GM10847 (cell line): ENCODE results near the gene MIPOL1.

Experiments
- POLR2A ChIP-seq: IDR thresholded peaks from 2 replicates; pipeline ENCODE4 v1.6.1; 2011; ENCODE audit not compliant: insufficient read length; ENCODE audit errors: extremely low read depth

MIPOL1 gene

DNA sequence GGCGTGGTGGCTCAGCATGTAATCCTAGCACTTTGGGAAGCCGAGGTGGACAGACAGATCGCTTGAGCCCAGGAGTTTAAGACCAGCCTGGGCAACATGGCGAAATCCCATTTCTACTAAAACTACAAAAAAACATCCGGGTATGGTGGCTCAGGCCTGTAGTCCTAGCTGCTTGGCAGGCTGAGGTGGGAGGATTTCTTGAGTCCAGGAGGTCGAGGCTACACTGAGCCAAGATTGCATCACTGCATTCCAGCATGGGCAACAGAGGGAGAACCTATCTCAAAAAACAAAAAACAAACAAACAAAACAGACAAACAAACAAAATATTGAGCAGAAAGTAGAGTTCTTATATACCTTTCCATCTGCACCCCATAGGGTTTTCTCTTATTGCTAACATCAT is 16.3 kb upstream of the MIPOL1 start:
- TF ChIP-seq POLR2A = no peak

DNA sequence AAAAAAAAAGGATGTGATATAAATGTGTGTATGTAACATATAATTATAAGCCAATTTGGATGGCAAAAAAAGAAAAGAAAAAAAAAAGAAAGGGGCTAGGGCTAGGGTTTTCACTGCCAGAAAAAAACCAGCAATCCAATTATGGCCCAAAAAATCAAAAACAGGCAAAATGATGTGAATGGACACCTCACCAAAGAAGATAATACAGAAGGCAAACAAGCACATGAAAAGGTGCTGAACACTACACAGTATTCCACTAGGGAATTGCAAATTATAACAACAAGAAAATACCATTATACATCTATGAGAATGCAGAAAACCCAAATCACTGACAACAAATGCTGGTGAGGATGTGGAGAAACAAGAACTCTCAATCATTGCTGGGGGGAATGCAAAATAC is 12.1 kb upstream of the MIPOL1 start:
- TF ChIP-seq POLR2A = no peak

DNA sequence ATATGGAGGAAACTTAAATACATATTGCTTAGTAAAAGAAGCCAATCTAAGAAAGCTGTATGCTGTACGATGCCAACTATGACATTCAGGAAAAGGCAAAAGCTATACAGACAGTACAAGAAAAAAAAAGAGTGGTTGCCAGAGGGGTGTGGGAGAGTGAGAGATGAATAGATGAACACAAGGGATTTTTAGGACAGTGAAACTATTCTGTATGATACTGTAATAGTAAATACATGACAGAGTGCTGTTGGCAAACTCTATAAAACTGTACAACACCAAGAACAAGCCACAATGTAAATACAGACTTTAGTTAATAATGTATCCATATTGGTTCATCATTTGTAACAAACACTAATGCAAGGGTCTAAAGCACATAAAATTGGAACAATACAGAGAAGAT is 10.9 kb upstream of the MIPOL1 start:
- TF ChIP-seq POLR2A = no peak

DNA sequence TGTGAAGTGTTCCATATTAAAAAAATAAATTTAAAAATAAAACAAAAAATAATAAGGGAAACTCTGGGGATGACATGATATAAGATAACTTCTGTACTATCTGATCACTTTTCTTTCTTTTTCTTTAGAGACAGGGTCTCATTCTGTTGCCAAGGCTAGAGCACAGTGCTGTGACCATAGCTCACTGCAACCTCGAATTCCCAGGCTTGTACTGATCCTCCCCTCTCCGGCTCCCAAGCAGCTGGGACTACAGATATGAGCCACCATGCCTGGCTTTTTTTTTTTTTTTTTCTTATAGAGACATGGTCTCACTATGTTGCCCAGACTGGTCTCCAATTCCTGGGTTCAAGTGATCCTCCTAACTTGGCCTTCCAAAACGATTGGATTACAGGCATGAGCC is 10.4 kb upstream of the MIPOL1 start:
- no peak for TF ChIP-seq POLR2A

DNA sequence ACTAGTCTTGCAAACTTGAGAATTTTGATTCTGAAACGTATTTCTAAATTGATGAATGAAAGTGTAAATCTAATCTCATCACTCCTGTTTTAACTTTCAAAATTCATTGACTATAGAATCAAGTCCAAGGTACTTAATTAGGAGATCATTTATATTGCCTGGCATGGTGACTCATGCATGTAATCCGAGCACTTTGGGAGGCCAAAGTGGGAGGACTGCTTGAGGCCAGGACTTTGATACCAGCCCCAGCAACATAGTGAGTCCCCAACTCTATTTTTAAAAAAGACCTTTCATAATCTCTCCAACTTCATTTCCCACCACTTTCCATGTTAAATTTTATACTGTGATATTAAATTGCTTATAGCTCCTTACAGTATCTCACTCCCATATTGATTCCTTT is 3.0 kb upstream of the MIPOL1 start:
- TF ChIP-seq POLR2A = no peak

DNA sequence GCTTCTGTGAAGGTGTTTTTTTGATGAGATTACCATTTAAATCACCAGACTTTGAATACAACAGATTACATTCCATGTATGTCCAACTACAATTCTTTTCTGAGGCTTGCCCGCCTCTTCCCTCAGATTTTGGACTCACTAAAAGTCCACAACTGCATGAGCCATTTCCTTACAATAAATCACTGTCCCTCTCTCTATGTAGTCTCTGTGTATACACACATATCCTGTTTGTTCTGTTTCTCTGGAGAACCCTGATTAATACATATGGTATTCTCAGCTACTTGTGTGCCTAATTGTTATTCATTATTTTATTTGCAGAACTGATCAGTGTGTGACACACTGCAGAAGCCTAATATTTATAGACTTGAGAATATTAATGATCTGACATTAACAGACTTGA is 2.4 kb upstream of the MIPOL1 start:
- no peak for TF ChIP-seq POLR2A

DNA sequence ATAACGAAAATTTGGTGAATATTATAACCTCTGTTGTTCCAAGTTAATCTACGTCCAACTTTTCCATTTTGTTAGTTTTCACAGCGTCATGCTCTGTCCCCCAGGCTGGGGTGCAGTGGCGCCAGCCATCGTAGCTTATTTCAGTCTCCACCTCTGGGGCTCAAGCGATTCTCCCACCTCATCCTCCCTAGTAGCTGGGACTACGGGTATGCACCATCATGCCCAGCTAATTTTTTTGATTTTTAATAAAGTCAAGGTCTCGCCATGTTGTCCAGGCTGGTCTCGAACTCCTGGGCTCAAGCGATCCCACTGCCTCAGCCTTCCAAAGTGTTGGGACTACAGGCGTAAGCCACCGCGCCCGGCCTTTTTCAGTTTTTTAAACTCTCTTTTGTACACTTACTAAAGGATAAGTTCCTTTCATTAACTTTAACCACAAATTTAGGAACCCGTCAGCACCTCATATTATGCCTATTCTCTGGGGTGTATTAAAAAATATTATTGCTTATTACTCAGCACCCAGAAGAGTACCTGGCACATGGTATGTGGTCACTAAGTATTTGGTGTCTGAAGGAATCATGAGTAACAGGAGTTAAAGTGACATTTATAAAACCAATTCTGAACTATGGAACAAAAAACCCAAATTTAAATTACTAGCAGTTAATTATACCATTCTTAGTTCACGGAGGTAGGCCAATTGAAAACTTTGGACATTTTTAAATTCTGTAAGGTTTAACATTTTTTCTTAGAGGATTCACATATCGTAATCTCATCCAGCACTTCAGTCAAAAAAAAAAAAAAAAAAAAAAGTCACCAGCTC is 925 bp upstream of the MIPOL1 start:
- TF ChIP-seq POLR2A = no peak

DNA sequence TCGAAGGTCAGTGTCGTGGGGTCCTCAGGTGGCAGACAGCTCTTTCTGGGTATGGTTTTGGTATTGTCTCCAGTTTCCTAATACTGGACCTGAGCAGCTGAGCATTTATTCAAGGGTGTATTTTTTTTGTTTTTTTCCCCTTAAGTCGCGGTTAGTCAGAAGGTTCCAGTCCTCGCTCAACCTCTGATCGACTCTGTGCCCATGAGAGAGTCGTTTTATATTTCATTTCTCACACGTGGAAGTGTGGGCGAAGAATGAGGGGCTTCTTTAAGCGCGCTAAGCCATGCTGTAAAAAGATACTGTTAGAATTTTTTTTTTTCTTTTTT is 499 bp downstream of the MIPOL1 start:
- TF ChIP-seq POLR2A = no peak

DNA sequence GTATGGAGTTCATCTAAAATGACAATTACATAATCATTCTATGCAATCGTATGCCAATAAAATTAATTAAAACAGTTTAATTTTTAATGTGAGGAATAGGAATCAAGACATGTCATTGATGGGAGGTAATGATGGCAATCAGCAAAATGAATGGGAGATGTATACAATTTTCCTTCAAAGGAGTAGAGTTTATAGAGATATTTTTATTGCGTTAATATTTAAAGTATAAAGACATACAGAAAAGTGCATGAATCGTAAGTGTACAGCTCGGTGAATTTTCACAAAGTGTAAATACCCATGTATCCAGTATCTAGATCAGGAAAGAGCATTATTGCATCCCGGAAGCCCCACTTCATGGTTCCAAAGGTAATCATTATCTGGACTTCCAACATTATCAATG is 1.2 kb downstream of the MIPOL1 start:
- no peak for TF ChIP-seq POLR2A

DNA sequence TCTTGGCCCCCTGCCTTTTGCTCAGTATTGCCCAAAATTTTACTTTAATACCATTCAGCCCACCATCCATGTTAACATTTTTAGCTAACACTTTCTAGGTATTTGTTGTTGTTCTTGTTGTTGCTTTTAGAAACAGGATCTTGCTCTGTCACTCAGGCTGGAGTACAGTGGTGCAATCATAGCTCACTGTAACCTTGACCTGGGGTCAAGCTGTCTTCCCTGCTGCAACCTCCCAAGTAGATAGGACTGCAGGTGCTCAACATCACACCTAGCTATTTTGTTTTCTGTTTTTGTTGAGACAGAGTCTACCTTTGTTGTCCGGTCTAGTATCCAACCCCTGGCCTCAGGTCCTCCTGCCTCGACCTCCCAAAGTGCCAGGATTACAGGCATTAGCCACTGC is 4.0 kb downstream of the MIPOL1 start:
- no peak for TF ChIP-seq POLR2A

DNA sequence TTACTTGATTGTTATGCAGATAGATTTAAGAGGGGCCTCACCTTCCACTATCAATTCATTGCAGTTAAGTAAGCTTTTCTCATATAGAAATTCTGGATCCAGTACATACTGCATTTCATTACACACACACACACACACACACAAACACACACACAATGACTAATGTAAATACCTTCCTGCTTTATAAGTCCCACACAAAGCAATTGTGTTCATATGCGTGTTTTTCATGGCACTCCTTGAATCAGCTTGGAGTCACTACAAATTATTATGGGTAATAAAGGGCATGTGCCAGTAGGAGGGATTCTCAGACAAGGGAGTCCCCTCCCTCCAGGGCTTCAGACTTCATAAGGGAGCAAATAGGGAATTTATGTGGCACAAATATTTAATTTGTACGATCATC is 4.5 kb downstream of the MIPOL1 start:
- TF ChIP-seq POLR2A = no peak

DNA sequence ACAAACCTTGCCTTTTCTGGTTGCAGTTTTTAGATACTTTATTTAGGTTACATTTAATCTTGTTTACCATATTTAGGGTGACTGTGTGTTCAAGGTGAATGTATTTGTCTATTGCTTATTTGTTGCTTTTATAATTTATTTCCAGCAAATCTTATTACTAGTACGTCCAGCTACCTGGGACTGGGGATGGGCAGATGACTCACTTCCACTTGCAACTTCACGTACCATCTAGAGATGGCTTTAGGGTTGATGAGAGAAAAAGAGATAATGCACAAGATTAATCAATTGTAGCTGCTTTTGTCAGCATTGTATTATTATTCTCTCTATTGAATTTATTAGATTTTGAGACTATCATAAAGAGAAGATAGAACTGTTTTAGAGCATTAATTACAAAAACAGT is 5.1 kb downstream of the MIPOL1 start:
- TF ChIP-seq POLR2A = no peak

DNA sequence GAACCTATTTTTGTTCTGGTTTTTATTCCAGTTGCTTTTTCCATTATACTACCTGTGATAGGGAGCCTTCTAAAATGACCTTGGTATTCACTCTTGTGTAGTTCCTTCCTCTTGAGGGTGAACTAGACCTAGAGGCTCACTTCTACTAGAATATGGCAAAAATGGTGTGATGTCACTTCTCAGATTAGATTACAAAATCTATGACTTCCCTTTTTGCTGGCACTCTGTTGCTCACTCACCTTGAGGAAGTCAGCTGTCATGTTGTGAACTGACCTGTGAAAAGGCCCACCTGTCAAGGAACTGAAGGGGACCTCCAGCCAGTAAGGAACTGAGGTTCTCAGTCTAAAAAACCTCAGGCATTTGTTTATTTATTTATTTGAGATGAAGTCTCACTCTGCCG is 5.7 kb downstream of the MIPOL1 start:
- TF ChIP-seq POLR2A = no peak

DNA sequence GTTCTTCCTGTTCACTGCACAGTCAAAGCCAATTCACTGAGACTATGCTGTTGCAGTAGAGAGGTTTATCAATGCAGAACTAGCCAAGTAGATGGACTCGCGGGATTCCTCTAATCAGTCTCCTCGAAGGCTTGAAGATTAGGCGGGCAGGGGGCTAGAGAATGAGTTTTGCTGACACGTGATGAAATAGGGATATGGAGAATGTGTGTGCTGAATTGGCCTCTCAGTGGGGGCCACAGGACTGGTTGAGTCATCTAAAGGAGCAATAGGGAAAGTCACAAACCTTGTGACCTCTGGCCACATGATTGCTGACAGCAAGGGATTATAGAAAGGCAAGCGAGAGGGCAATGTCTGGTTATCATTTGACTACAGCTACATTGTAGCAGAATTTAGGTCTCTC is 12.7 kb downstream of the MIPOL1 start:
- no peak for TF ChIP-seq POLR2A

DNA sequence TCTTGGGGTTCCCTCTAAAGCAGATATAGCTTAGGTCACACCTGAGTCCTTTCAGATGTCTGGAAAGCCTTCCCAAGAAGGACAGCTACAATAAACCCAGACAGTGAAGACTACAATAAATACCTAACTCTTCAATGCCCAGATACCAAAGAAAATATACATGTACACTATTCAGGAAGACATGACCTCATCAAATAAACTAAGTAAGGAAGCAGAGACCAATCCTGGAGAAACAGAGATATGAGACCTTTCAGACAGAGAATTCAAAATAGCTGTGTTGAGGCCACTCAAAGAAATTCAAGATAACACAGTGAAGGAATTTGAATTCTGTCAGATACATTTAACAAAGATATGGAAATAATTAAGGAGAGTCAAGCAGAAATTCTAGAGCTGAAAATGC is 15.3 kb downstream of the MIPOL1 start:
- no peak for TF ChIP-seq POLR2A

DNA sequence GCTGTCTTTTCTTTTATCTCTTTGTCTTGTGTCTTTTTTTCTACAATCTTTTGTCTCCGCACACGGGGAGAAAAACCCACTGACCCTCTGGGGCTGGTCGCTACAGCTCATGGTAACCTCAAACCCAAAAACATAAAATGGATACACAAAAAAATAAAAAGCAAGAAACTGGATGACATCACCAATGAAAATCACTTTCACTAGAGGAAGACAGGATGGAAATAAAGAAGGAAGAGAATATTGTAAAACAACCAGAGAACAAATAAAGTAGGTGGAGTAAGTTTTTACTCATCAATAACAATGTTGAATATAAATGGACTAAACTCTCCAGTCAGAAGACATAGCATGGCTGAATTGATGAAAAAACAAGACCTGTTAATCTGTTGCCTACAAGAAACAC is 17.6 kb downstream of the MIPOL1 start:
- TF ChIP-seq POLR2A = no peak

DNA sequence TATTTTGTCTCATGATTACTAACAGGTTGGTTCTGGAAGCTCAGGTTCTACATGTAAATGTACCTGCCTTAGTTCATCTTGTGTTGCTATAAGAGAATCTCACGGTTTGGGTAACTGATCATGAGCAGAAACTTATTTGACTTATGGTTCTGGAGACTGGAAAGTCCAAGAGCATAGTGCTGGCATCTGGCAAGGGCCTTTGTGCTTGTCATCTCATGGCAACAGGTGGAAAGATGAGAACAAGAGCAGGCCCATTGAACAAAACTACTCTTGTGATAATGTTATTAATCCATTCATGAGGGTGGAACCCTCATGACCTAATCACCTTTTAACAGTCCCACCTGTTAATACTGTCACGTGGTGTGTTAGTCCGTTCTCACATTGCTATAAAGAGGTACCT is 23.3 kb downstream of the MIPOL1 start:
- TF ChIP-seq POLR2A = no peak
